ENCODE measurements around the gene CCDC24.

CCDC24 gene

DNA sequence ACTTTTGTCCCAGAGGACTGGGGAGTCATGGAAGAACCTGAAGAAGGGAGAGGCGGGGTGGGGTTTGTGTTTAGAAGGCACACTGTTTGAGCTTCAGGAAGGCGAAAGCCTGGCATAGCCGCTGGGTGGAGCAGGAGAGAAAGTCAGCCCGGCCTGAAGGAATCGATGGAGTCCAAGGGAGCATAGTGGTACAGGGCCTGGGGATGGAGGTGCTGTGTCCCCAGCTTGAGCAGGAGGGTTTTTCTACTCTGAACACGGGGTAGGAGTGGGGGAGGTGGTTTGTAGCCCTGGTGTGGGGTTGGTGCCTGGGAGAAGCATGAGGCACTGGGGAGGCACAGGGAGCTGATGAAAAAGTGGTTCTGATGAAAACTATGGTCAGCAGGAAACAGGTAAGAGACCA lies 4.7 kb upstream of the CCDC24 start:
- Histone ChIP-seq H3K4me3 (no peak overlapping the region), H3K27ac (no peak overlapping the region)
- TF ChIP-seq CTCF (IDR thresholded peaks at IDR 0.05) = no peak
- no peak for DNase-seq (ENCODE audit: low spot score)

- no peak for DNase-seq (ENCODE audit: low spot score)
- no peak overlapping the region for H3K27ac ChIP-seq
- TF ChIP-seq CTCF (IDR thresholded peaks at IDR 0.05) = no peak
Measured at GRCh38 chr1:43987159-43987902, 4.1 kb upstream of the CCDC24 start.

DNA sequence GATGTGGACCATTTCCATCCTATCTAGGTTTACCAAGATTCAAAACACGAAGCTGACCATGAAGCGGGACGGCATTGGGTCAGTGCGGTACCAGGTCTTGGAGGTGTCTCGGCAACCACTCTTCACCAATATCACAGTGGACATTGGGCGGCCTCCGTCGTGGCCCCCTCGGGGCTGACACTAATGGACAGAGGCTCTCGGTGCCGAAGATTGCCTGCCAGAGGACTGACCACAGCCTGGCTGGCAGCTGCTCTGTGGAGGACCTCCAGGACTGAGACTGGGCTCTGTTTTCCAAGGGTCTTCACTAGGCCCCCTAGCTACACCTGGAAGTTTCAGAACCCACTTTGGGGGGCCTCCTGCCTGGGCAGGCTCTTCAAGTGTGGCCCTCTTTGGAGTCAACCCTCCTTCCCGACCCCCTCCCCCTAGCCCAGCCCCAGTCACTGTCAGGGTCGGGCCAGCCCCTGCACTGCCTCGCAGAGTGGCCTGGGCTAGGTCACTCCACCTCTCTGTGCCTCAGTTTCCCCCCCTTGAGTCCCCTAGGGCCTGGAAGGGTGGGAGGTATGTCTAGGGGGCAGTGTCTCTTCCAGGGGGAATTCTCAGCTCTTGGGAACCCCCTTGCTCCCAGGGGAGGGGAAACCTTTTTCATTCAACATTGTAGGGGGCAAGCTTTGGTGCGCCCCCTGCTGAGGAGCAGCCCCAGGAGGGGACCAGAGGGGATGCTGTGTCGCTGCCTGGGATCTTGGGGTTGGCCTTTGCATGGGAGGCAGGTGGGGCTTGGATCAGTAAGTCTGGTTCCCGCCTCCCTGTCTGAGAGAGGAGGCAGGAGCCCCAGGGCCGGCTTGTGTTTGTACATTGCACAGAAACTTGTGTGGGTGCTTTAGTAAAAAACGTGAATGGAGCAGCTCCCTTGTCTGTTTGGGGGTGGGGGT lies 864 bp upstream of the CCDC24 start:
- TF ChIP-seq CTCF (IDR thresholded peaks at IDR 0.05) = no peak
- Histone ChIP-seq H3K4me3 (peak overlapping the region; percentile 84), H3K27ac (peak overlapping the region; percentile 84 to 89)
- DNase-seq (ENCODE audit: low spot score) = no peak

More at GRCh38 chr1:43987159-43987902, 4.1 kb upstream of the CCDC24 start:
- H3K4me3 ChIP-seq = no peak overlapping the region

DNA sequence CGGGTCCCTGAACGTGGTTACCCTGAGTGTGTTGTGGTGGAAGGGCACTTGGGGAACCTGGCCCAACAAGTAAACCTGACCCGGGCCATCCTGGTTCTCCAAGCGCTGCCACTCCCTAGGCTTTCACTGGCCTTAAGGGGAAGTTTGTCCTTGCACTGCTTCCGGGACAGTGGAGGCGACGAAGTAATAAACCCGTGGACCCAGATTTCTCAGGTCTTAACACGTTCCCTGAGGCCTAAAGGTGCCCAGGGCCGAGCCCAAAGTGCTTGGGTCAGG lies 261 bp upstream of the CCDC24 start:
- no peak for TF ChIP-seq CTCF (IDR thresholded peaks at IDR 0.05)
- peak overlapping the region; percentile 84 to 89 for H3K27ac ChIP-seq
- peak overlapping the region; percentile 84 for H3K4me3 ChIP-seq
- no peak for DNase-seq (ENCODE audit: low spot score)

DNA sequence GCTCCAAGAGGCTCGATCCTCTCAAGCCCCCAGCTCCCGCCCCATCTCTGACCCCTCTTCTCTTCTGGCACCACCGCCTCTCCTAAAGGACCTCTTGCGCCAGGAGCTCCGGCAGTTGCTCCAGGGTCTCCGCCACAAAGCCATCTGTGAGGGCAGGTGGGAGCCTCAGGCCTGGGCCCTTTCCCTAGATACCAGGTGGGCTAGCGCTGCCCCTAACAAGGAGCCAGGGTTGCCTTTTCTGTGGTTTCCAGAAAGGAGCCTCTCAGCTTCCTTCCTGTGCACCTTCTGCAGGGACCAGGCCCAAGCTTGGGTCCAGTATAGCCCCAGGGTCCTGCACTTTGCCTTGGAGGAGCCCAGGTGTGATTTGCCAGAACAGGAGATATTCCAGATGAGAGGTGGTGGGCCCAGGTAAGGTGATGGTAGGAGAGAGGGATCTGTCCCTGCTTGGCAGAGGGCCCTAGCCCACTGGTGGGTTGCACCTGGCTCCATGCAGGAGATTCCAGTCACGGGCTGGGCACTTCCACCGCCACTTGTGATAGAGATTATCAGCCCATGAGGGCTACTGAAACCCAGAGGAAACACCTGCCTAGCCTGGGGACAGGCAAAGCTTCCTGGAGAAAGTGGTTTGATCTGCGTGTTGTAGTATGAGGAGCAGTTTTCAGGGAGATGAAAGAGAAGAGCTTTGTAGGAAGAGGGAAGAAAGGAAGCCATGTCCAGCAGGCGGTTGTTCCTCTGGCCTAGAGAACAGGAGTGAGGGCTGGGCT lies 1.0 kb downstream of the CCDC24 start:
- Histone ChIP-seq H3K4me3 (peak overlapping the region; percentile 84), H3K27ac (peak overlapping the region; percentile 84 to 89)
- no peak for DNase-seq (ENCODE audit: low spot score)
- TF ChIP-seq CTCF (IDR thresholded peaks at IDR 0.05) = no peak

DNA sequence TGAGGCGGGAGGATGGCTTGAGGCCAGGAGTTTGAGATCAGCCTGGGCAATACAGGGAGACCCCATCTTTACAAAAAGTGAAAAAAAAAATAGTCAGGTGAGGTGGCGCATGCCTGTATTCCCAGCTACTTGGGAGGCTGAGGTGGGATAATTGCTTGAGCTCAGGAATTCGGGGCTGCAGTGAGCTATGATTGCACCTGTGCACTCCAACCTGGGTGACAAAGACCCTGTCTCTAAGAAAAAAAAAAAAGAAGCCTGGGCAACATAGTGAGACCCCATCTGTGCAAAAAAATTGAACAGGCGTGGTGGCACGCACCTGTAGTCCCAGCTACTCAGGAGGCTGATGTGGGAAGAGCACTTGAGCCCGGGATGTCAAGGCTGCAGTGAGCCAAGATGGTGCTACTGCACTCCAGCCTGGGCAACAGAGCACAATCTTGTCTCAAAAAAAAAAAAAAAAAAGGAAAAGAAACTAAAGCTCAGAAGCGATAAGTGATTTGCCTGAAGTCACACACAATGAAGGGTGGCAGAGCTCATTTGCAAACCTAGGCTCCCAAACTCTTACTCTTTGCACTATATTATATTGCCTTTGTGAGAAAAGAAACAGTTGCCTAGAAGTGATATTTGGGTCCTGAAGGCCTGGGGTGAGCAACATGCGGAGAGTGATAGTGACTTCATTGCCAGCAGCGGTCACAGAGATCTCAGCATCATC lies 2.0 kb downstream of the CCDC24 start:
- no peak overlapping the region for H3K27ac ChIP-seq
- DNase-seq (ENCODE audit: low spot score) = no peak
- TF ChIP-seq CTCF (IDR thresholded peaks at IDR 0.05) = no peak
- H3K4me3 ChIP-seq = no peak overlapping the region
